ENCODE measurements around the gene MAP3K3.

MAP3K3 gene

GRCh38 chr17:63621684-63622573, at the start of gene MAP3K3:
TSS of gene MAP3K3 (plus strand) at chr17:63622417. CDS start at chr17:63622760, 343 bp downstream.
- peak; percentile 99 for DNase-seq

GRCh38 chr17:63573634-63574033, 48.6 kb upstream of the MAP3K3 start:
- DNase-seq, result no peak

GRCh38 chr17:63578027-63578768, 44.0 kb upstream of the MAP3K3 start:
- no peak for DNase-seq

GRCh38 chr17:63578769-63579111, 43.5 kb upstream of the MAP3K3 start:
- no peak for DNase-seq

- no peak for DNase-seq
Measured at GRCh38 chr17:63579633-63580032, 42.6 kb upstream of the MAP3K3 start.

- no peak for DNase-seq
Measured at GRCh38 chr17:63587770-63588169, 34.4 kb upstream of the MAP3K3 start.

GRCh38 chr17:63588797-63589196, 33.4 kb upstream of the MAP3K3 start:
- DNase-seq, result no peak

GRCh38 chr17:63589646-63590045, 32.6 kb upstream of the MAP3K3 start:
- DNase-seq, result no peak

GRCh38 chr17:63592797-63593196, 29.4 kb upstream of the MAP3K3 start:
- no peak for DNase-seq

GRCh38 chr17:63595132-63595531, 27.1 kb upstream of the MAP3K3 start:
- DNase-seq, result no peak

- DNase-seq, result no peak
Measured at GRCh38 chr17:63596856-63597586, 25.2 kb upstream of the MAP3K3 start.

GRCh38 chr17:63598281-63598680, 23.9 kb upstream of the MAP3K3 start:
- DNase-seq, result no peak

GRCh38 chr17:63600569-63601438, 21.4 kb upstream of the MAP3K3 start, which contains the start of gene TACO1:
TSS of gene TACO1 (plus strand) at chr17:63600895. CDS start at chr17:63601084, 189 bp downstream.
- peak; percentile 70 for DNase-seq

- no peak for DNase-seq
Measured at GRCh38 chr17:63601439-63602371, 20.5 kb upstream of the MAP3K3 start.

GRCh38 chr17:63609816-63610573, 12.2 kb upstream of the MAP3K3 start:
- DNase-seq, result no peak

- no peak for DNase-seq
Measured at GRCh38 chr17:63610854-63611253, 11.4 kb upstream of the MAP3K3 start.

- DNase-seq, result no peak
Measured at GRCh38 chr17:63611354-63611753, 10.9 kb upstream of the MAP3K3 start.

- no peak for DNase-seq
Measured at GRCh38 chr17:63613663-63614062, 8.6 kb upstream of the MAP3K3 start.

GRCh38 chr17:63621229-63621683, 961 bp upstream of the MAP3K3 start:
- peak; percentile 73 for DNase-seq

Measured in NCI-H526 treated with DMSO at 0.1 percent for 48 hours (cell line).